ENCODE results near the gene TPSB2.

TPSB2 gene

GRCh38 chr16:1209081-1209480, 20.9 kb downstream of the TPSB2 start:
- DNase-seq, result no peak
- no peaks in the 10 kb centered on the region for H3K9me3 ChIP-seq (ENCODE audit: insufficient read depth, low read length, severe bottlenecking)
- H3K4me1 ChIP-seq (ENCODE audit: insufficient read depth, low read length), result no peaks in the 10 kb centered on the region
- no peak overlapping the region for H2AFZ ChIP-seq (ENCODE audit: low read depth, low read length)
- no peak for TF ChIP-seq CTCF (IDR thresholded peaks at IDR 0.05; ENCODE audit: borderline replicate concordance, extremely low read depth, low read length, poor library complexity, severe bottlenecking)
- no peak for ATAC-seq (ENCODE audit: insufficient read depth, low read depth)
- no peak overlapping the region for H3K4me3 ChIP-seq (ENCODE audit: low read depth in 1 of 2, low read length in 2 of 2)
- no peaks in the 10 kb centered on the region for H3K36me3 ChIP-seq (ENCODE audit: insufficient read depth, low read length)
- no peak overlapping the region for H3K27ac ChIP-seq (ENCODE audit: low read length)
- H3K4me2 ChIP-seq (ENCODE audit: insufficient read depth, low read length), result no peak overlapping the region
- H3K79me2 ChIP-seq (ENCODE audit: insufficient read depth, low read length), result no peaks in the 10 kb centered on the region
- H4K20me1 ChIP-seq (ENCODE audit: insufficient read depth, low read length), result no peaks in the 10 kb centered on the region
- H3K9ac ChIP-seq (ENCODE audit: low read depth, low read length), result no peak overlapping the region
- H3K27me3 ChIP-seq (ENCODE audit: insufficient read depth, low read length, poor library complexity), result no peaks in the 10 kb centered on the region

- no peak overlapping the region for H3K4me2 ChIP-seq (ENCODE audit: insufficient read depth, low read length)
- no peaks in the 10 kb centered on the region for H3K4me1 ChIP-seq (ENCODE audit: insufficient read depth, low read length)
- H2AFZ ChIP-seq (ENCODE audit: low read depth, low read length), result no peak overlapping the region
- no peak overlapping the region for H3K27ac ChIP-seq (ENCODE audit: low read length)
- ATAC-seq (ENCODE audit: insufficient read depth, low read depth), result no peak
- H3K36me3 ChIP-seq (ENCODE audit: insufficient read depth, low read length), result no peaks in the 10 kb centered on the region
- H3K9me3 ChIP-seq (ENCODE audit: insufficient read depth, low read length, severe bottlenecking), result no peaks in the 10 kb centered on the region
- TF ChIP-seq EZH2 (IDR thresholded peaks at IDR 0.05; ENCODE audit: borderline replicate concordance, low read depth, low read length, severe bottlenecking) (no peak), CTCF (IDR thresholded peaks at IDR 0.05; ENCODE audit: borderline replicate concordance, extremely low read depth, low read length, poor library complexity, severe bottlenecking) (no peak)
- no peak overlapping the region for H3K9ac ChIP-seq (ENCODE audit: low read depth, low read length)
- no peak for DNase-seq
- no peak overlapping the region for H3K4me3 ChIP-seq (ENCODE audit: low read depth in 1 of 2, low read length in 2 of 2)
- no peaks in the 10 kb centered on the region for H3K27me3 ChIP-seq (ENCODE audit: insufficient read depth, low read length, poor library complexity)
- H4K20me1 ChIP-seq (ENCODE audit: insufficient read depth, low read length), result no peaks in the 10 kb centered on the region
- H3K79me2 ChIP-seq (ENCODE audit: insufficient read depth, low read length), result no peaks in the 10 kb centered on the region
These were observed 21.6 kb downstream of the TPSB2 start for GRCh38 chr16:1208239-1208830.

GRCh38 chr16:1206786-1207185, 23.2 kb downstream of the TPSB2 start:
- no peaks in the 10 kb centered on the region for H4K20me1 ChIP-seq (ENCODE audit: insufficient read depth, low read length)
- H3K4me3 ChIP-seq (ENCODE audit: low read depth in 1 of 2, low read length in 2 of 2), result no peak overlapping the region
- no peaks in the 10 kb centered on the region for H3K4me1 ChIP-seq (ENCODE audit: insufficient read depth, low read length)
- ATAC-seq (ENCODE audit: insufficient read depth, low read depth) (no peak), DNase-seq (no peak)
- no peaks in the 10 kb centered on the region for H3K27me3 ChIP-seq (ENCODE audit: insufficient read depth, low read length, poor library complexity)
- H3K27ac ChIP-seq (ENCODE audit: low read length), result no peak overlapping the region
- no peak overlapping the region for H2AFZ ChIP-seq (ENCODE audit: low read depth, low read length)
- no peak overlapping the region for H3K9ac ChIP-seq (ENCODE audit: low read depth, low read length)
- no peak for TF ChIP-seq CTCF (IDR thresholded peaks at IDR 0.05; ENCODE audit: borderline replicate concordance, extremely low read depth, low read length, poor library complexity, severe bottlenecking)
- no peak for TF ChIP-seq EZH2 (IDR thresholded peaks at IDR 0.05; ENCODE audit: borderline replicate concordance, low read depth, low read length, severe bottlenecking)
- H3K79me2 ChIP-seq (ENCODE audit: insufficient read depth, low read length), result no peaks in the 10 kb centered on the region
- H3K4me2 ChIP-seq (ENCODE audit: insufficient read depth, low read length), result no peak overlapping the region
- H3K36me3 ChIP-seq (ENCODE audit: insufficient read depth, low read length), result no peaks in the 10 kb centered on the region
- H3K9me3 ChIP-seq (ENCODE audit: insufficient read depth, low read length, severe bottlenecking), result no peaks in the 10 kb centered on the region

DNA sequence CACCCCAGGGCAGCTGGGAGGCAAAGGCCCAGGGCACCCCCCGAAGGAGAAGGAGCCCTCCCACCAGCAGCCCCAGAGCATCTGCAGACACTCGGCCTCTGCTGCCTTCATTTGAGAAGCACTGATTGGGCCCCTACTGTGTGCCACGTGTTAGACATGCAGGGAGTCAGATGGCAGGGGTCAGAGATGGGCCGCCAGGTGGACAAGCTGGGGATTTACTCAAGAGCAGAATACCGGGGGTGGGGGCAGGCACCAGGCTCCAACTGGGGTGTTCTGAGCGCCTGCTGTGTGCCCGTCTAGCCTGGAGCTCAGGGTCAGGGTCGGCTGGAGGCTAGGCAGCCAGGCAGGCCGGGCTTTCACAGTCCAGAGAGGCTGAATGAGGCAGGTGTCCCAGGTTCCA, 23.7 kb downstream of the TPSB2 start:
- Histone ChIP-seq H3K9me3 (ENCODE audit: insufficient read depth, low read length, severe bottlenecking) (no peaks in the 10 kb centered on the region), H3K4me3 (ENCODE audit: low read depth in 1 of 2, low read length in 2 of 2) (no peak overlapping the region), H3K79me2 (ENCODE audit: insufficient read depth, low read length) (no peaks in the 10 kb centered on the region), H2AFZ (ENCODE audit: low read depth, low read length) (no peak overlapping the region), H4K20me1 (ENCODE audit: insufficient read depth, low read length) (no peaks in the 10 kb centered on the region), H3K36me3 (ENCODE audit: insufficient read depth, low read length) (no peaks in the 10 kb centered on the region), H3K27ac (ENCODE audit: low read length) (no peak overlapping the region), H3K27me3 (ENCODE audit: insufficient read depth, low read length, poor library complexity) (no peaks in the 10 kb centered on the region), H3K4me2 (ENCODE audit: insufficient read depth, low read length) (no peak overlapping the region), H3K9ac (ENCODE audit: low read depth, low read length) (no peak overlapping the region), H3K4me1 (ENCODE audit: insufficient read depth, low read length) (no peaks in the 10 kb centered on the region)
- DNase-seq (no peak), ATAC-seq (ENCODE audit: insufficient read depth, low read depth) (no peak)
- TF ChIP-seq EZH2 (IDR thresholded peaks at IDR 0.05; ENCODE audit: borderline replicate concordance, low read depth, low read length, severe bottlenecking) (no peak), CTCF (IDR thresholded peaks at IDR 0.05; ENCODE audit: borderline replicate concordance, extremely low read depth, low read length, poor library complexity, severe bottlenecking) (no peak)
